Glutamatergic neuron (in vitro differentiated cells): Measurements from ENCODE around the gene C12orf57. TPM values are rescaled to one million over a fixed set of nuclear protein-coding genes. Genes with fewer than 3 reads are reported as not detected.

Experiments
- DNase-seq: peaks from one replicate; pipeline ENCODE4 v3.0.0; 2022
- H3K27ac Mint-ChIP-seq: one replicate; pipeline ENCODE4 v1.8.0; 2020; ENCODE audit warnings: mild to moderate bottlenecking, mixed read lengths, inconsistent platforms; ENCODE audit not compliant: unreplicated experiment
- H3K27me3 Mint-ChIP-seq: one replicate; pipeline ENCODE4 v1.8.0; 2020; ENCODE audit warnings: mild to moderate bottlenecking, moderate library complexity, mixed read lengths, inconsistent platforms; ENCODE audit not compliant: unreplicated experiment
- H3K36me3 Mint-ChIP-seq: one replicate; pipeline ENCODE4 v1.8.0; 2020; ENCODE audit warnings: mild to moderate bottlenecking, mixed read lengths, inconsistent platforms; ENCODE audit not compliant: unreplicated experiment
- H3K4me1 Mint-ChIP-seq: one replicate; pipeline ENCODE4 v1.8.0; 2020; ENCODE audit warnings: mild to moderate bottlenecking, low read depth, mixed read lengths, inconsistent platforms; ENCODE audit not compliant: unreplicated experiment
- H3K4me3 Mint-ChIP-seq: one replicate; pipeline ENCODE4 v1.8.0; 2020; ENCODE audit warnings: mild to moderate bottlenecking, mixed read lengths, inconsistent platforms; ENCODE audit not compliant: unreplicated experiment
- H3K9me3 Mint-ChIP-seq: one replicate; pipeline ENCODE4 v1.8.0; 2020; ENCODE audit warnings: mild to moderate bottlenecking, moderate library complexity, mixed read lengths, inconsistent platforms; ENCODE audit not compliant: unreplicated experiment
- total RNA-seq: library from RNA; stranded (reverse); fragmentation: NEBNext Ultra II Directional; extraction: Animal tissue kit (Norgen Biotek cat#: 25700); gene quantifications from one replicate; pipeline ENCODE4 v1.2.1, GENCODE V29; 2021; ENCODE audit not compliant: unreplicated experiment
- TF ChIP-seq, protein P1 (sequence below): fragments of 200-600 bp; sonication (generic); IDR thresholded peaks from one replicate; pipeline ENCODE4 v1.5.0; 2021; ENCODE audit not compliant: partially characterized antibody, unreplicated experiment

The C12orf57 gene
- total RNA-seq, 1 donor from 2014 or later = 184 TPM

DNA sequence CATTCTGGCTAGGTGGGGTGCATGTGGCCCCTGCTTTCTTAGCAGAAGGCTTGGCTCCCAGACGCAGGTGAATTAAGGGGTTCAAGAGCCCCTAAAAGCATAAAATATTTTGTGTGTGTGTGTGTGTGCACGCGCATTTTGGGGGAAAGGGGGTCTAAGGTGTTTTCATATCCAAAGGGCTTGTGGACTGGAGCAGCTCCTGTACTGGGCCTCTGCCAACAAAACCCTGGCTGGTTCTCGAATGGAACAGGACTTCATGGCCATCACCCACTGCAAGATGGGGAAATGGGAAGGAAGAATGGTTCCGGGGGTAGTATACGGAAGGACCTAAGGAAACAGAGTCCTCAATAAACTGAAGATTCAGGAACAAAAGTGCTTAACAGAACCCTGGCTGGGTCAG is 20.0 kb upstream of the C12orf57 start:
- Mint-ChIP-seq H3K36me3 (peaks cover 13% of the 10 kb centered on the region), H3K4me1 (peaks cover 51% of the 10 kb centered on the region), H3K27ac (peak overlapping the region; percentile 95), H3K9me3 (peaks cover 22% of the 10 kb centered on the region), H3K4me3 (peak overlapping the region; percentile 44), H3K27me3 (peaks cover 26% of the 10 kb centered on the region)
- TF ChIP-seq, protein P1, sequence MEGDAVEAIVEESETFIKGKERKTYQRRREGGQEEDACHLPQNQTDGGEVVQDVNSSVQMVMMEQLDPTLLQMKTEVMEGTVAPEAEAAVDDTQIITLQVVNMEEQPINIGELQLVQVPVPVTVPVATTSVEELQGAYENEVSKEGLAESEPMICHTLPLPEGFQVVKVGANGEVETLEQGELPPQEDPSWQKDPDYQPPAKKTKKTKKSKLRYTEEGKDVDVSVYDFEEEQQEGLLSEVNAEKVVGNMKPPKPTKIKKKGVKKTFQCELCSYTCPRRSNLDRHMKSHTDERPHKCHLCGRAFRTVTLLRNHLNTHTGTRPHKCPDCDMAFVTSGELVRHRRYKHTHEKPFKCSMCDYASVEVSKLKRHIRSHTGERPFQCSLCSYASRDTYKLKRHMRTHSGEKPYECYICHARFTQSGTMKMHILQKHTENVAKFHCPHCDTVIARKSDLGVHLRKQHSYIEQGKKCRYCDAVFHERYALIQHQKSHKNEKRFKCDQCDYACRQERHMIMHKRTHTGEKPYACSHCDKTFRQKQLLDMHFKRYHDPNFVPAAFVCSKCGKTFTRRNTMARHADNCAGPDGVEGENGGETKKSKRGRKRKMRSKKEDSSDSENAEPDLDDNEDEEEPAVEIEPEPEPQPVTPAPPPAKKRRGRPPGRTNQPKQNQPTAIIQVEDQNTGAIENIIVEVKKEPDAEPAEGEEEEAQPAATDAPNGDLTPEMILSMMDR = no peak
- DNase-seq = no peak

DNA sequence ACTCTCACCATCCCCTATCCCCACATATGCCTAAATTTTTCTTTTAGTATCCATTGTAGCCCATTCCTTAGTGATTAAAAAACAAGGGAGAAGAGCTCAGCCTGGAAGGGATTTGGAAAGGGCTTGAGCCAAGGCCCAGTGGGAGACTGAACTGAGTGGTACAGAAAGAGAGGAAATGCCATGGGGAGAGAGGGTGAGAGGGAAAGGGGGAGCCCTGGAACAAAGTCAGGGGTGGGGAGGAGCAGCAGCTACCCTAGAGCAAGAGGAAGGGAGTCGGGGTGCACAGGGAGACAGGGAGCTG is 18.6 kb upstream of the C12orf57 start:
- peak overlapping the region; percentile 95 for H3K27ac Mint-ChIP-seq
- peaks cover 25% of the 10 kb centered on the region for H3K27me3 Mint-ChIP-seq
- H3K36me3 Mint-ChIP-seq = peaks cover 9% of the 10 kb centered on the region
- H3K4me3 Mint-ChIP-seq = peak overlapping the region; percentile 85
- no peak for DNase-seq
- H3K4me1 Mint-ChIP-seq = peaks cover 57% of the 10 kb centered on the region
- H3K9me3 Mint-ChIP-seq = peaks cover 27% of the 10 kb centered on the region
- TF ChIP-seq, protein P1 = no peak

DNA sequence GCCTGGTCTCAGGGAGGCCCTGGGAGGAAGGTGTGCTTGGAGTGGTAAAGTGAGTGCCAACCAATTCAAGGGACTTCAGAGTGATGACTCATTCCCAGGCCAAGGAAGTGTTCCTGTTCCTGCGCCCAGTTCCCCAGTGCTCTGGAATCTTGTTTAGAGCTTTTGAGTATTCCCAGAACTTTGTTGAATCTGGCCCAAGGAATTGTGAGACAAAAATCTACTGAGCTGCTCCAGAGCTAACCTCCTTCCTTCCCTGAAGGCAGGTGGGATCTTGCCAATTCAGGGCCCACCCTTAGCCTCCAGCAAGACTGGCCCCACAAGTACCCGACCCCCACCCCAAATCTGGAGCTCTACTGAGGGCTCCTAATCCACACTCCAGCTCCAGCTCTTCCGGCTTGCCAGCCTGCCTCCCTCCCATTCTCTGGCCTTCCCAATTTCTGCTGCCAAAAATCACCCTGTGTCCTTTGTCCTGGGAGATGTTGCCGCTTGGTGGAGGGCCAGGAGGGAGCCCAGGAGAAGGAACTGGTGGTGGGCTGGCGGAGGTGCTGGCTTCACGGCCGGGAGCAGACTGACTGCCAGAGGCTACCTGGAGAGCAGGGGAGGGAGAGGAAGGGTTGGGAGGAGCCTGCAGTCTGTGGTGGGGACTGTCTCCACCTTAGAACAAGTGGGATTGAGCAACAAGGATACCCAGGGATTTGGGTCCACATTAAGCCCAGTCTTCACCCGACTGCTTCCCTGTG is 18.1 kb upstream of the C12orf57 start:
- peak overlapping the region; percentile 92 for H3K4me3 Mint-ChIP-seq
- H3K27ac Mint-ChIP-seq = peak overlapping the region; percentile 95
- peaks cover 9% of the 10 kb centered on the region for H3K36me3 Mint-ChIP-seq
- DNase-seq = peak; percentile 54
- peaks cover 25% of the 10 kb centered on the region for H3K27me3 Mint-ChIP-seq
- peaks cover 27% of the 10 kb centered on the region for H3K9me3 Mint-ChIP-seq
- H3K4me1 Mint-ChIP-seq = peaks cover 57% of the 10 kb centered on the region
- TF ChIP-seq, protein P1 = no peak

DNA sequence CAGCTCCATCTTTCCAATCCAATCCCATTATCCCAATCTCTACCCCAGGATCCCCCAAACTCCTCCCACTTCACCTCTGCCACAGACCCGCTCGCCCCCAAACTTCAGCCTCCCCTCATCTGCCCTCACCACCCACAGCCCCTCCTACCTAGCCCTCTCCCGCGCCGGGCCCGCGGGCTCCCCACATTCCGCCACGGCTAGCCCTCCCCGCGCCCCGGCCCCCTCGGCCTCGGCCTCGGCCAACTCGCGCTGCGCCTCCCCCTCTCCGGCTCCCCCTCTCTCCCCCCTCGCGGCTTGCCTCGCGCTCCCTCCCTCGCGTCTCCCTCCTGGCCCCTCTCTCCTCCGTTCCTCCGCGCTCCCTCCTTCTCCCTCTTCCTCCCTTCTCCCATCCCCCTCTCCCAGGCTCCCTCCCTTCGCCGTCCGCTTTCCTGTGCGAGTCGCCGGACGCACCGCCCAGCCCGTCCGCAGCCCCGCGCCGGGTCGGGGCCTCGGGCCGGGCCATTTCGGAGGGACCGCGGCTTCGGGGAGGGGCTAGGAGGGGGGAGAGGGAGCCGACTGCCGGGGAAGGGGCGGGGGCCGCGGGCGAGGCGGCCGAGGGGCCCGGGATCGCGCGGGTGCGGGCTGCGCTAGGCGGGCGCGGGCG is 16.3 kb upstream of the C12orf57 start, which contains the start of gene ATN1:
TSS of gene ATN1 (plus strand) at position 581 of the 643 bp plus-strand sequence. CDS start 6,043 bp downstream, outside the sequence.
- peak within 1 kb of the TSS; percentile 99 for H3K4me3 Mint-ChIP-seq
- peak within 1 kb of the TSS; percentile 95 for H3K27ac Mint-ChIP-seq

More for the DNA sequence above, 16.3 kb upstream of the C12orf57 start, which contains the start of gene ATN1:
- Mint-ChIP-seq H3K9me3 (peaks cover 28% of the 10 kb centered on the region), H3K36me3 (peaks cover 9% of the 10 kb centered on the region), H3K4me1 (peaks cover 45% of the 10 kb centered on the region), H3K27me3 (peaks cover 25% of the 10 kb centered on the region)
- DNase-seq = peak; percentile 82
- TF ChIP-seq, protein P1 = no peak
